HUES64 (cell line): ENCODE results near the gene RRAD.
"Not testable (repeated sequence)": the region's sequence is repeated elsewhere in the genome, so short reads cannot be mapped to it uniquely, and the experiment has no call there.

Experiments used
- H3K27ac ChIP-seq: 2 replicates; pipeline ENCODE4 v1.7.0; 2013; ENCODE audit warnings: low read depth, low read length, inconsistent platforms
- H3K27me3 ChIP-seq: 2 replicates; pipeline ENCODE4 v1.6.1; 2013; ENCODE audit warnings: mild to moderate bottlenecking, low read length; ENCODE audit not compliant: insufficient read depth
- H3K36me3 ChIP-seq: 2 replicates; pipeline ENCODE4 v1.6.1; 2013; ENCODE audit warnings: mild to moderate bottlenecking, low read length; ENCODE audit not compliant: insufficient read depth
- H3K4me1 ChIP-seq: 2 replicates; pipeline ENCODE4 v1.6.1; 2013; ENCODE audit warnings: mild to moderate bottlenecking, low read length, moderate library complexity; ENCODE audit not compliant: insufficient read depth
- H3K4me3 ChIP-seq: 2 replicates; pipeline ENCODE4 v1.5.1; 2013; ENCODE audit warnings: mild to moderate bottlenecking, low read length, moderate library complexity
- H3K9ac ChIP-seq: 2 replicates; pipeline ENCODE4 v1.6.1; 2013; ENCODE audit warnings: mild to moderate bottlenecking, low read depth, low read length
- H3K9me3 ChIP-seq: 2 replicates; pipeline ENCODE4 v1.6.1; 2013; ENCODE audit warnings: low read depth, low read length; ENCODE audit not compliant: insufficient read depth
- WGBS: fragments of 150-250, 120-280 bp; methylation state at CpG from one replicate; pipeline ENCODE4 v1.1.7; 2013; ENCODE audit warnings: missing lambda C conversion rate; 5-methylcytosine and 5-hydroxymethylcytosine counted together

The RRAD gene

DNA sequence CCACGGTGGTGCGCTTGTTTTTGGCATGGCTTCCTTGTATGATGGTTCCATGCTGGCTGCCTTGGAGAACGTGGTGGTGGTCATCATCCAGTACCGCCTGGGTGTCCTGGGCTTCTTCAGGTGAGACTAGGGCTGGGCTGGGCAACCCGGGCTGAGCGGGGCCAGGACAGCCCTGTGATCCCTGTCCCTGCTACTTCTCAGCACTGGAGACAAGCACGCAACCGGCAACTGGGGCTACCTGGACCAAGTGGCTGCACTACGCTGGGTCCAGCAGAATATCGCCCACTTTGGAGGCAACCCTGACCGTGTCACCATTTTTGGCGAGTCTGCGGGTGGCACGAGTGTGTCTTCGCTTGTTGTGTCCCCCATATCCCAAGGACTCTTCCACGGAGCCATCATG is 14.9 kb upstream of the RRAD start:
- 95% methylated on average over 16 of the region's 16 CpGs for WGBS
- H3K9me3 ChIP-seq = no peaks in the 10 kb centered on the region
- peaks cover 9% of the 10 kb centered on the region for H3K27me3 ChIP-seq
- peaks cover 38% of the 10 kb centered on the region for H3K36me3 ChIP-seq
- no peak overlapping the region for H3K9ac ChIP-seq
- no peaks in the 10 kb centered on the region for H3K4me1 ChIP-seq
- H3K4me3 ChIP-seq = no peak overlapping the region
- H3K27ac ChIP-seq = no peak overlapping the region

DNA sequence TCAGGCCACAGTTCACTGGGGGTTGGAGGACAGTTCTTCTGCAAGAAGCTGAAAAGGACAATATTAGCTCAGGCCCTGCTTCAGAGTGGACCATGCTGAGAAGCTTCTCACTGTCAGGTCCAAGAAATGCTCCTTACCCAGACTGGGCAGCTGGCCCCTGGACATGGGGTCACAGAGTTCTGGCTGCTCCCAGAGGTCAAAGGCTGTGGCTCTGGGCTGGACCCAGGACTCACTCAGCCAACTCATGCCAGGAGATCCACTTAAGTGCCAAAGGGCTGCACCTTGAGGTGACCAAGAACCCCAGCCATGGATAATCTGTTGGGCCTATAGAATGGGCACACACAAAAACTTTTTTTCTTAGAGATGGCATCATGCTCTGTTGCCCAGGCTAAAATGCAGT is 14.0 kb upstream of the RRAD start:
- Histone ChIP-seq H3K9me3 (no peaks in the 10 kb centered on the region), H3K4me1 (no peaks in the 10 kb centered on the region), H3K36me3 (peaks cover 38% of the 10 kb centered on the region), H3K27me3 (peaks cover 13% of the 10 kb centered on the region), H3K27ac (no peak overlapping the region), H3K9ac (no peak overlapping the region), H3K4me3 (no peak overlapping the region)

DNA sequence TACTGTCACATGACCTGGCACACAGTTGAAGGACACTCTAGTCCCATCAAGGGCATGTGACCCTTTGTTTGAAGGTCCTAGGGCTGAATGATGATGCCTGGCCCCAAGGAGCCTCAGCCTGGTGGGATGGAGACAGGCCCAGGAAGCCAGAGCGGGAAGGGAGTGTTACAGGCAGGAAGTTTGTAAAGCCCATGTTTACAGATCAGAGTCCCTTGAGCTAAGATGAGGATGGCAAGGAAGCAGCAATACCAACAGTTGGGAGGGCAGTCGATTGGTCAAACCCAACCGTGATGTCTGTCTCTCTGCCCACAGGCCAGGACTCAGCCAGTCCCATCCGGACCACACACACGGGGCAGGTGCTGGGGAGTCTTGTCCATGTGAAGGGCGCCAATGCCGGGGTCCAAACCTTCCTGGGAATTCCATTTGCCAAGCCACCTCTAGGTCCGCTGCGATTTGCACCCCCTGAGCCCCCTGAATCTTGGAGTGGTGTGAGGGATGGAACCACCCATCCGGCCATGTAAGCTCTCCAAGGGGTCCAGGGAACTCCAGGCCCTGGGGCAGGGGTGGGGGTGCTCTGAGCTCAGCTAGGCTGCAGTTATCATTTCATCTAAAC is 12.5 kb upstream of the RRAD start:
- Histone ChIP-seq H3K9me3 (no peaks in the 10 kb centered on the region), H3K36me3 (peaks cover 29% of the 10 kb centered on the region), H3K4me1 (peaks cover 4% of the 10 kb centered on the region; the same call in 1 of the 2 replicates), H3K27me3 (peaks cover 13% of the 10 kb centered on the region), H3K9ac (no peak overlapping the region), H3K4me3 (no peak overlapping the region), H3K27ac (no peak overlapping the region)
- 96% methylated on average over 10 of the region's 10 CpGs for WGBS

DNA sequence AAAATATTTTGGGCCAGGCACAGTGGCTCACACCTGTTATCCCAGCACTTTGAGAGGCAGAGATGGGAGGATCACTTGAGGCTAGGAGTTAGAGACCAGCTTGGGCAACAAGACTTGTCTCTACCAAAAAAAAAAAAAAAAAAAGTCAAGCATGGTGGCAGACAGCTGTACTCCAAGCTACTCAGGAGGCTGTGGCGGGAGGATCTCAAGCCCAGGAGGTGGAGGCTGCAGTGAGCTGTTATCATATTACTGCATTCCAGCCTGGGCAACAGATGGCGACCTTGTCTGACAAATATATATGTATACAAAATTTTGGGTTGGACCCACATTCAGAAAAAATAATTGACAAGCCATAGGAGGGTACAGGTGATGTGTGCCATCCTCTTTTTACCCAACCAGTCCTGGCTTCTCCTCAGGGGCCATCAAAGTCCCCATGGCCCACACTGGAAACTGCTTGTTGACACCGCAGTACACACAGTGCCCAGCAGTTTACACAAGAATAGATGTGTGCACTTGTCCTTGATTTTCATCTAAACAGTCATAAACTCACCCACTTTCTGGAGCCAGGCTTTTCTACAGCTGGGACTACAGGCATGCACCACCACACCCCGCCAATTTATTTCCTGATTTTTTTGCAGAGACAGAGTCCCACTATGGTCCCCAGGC is 11.7 kb upstream of the RRAD start:
- H3K27me3 ChIP-seq = peaks cover 13% of the 10 kb centered on the region
- no peak overlapping the region for H3K4me3 ChIP-seq
- 95% methylated on average over 3 of the region's 4 CpGs for WGBS
- H3K9ac ChIP-seq = no peak overlapping the region
- peaks cover 21% of the 10 kb centered on the region for H3K36me3 ChIP-seq
- peaks cover 4% of the 10 kb centered on the region; the same call in 1 of the 2 replicates for H3K4me1 ChIP-seq
- no peak overlapping the region for H3K27ac ChIP-seq
- H3K9me3 ChIP-seq = no peaks in the 10 kb centered on the region

DNA sequence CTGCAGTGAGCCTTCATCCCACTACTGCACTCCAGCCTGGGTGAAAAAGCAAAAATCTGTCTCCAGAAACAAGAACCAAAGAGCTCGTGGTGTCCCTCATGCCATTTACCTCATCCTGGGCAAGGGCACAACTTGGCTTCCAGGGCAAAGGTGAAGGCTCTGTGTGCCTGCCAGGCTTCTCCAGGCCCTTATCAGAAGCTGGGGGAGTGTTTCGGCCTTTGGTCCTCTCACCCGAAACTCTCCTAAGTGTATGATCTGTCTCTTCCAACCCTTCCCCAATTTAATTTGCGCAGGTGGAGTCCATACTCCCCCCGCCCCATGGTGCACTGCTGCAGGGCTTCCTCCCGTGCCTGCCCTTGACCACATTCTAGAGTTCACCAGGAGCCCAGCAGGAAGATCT is 11.1 kb upstream of the RRAD start:
- Histone ChIP-seq H3K27me3 (peaks cover 13% of the 10 kb centered on the region), H3K36me3 (peaks cover 15% of the 10 kb centered on the region), H3K4me1 (peaks cover 4% of the 10 kb centered on the region; the same call in 1 of the 2 replicates), H3K9ac (no peak overlapping the region), H3K27ac (no peak overlapping the region), H3K4me3 (no peak overlapping the region), H3K9me3 (no peaks in the 10 kb centered on the region)
- WGBS = 95% methylated on average over 6 of the region's 6 CpGs

DNA sequence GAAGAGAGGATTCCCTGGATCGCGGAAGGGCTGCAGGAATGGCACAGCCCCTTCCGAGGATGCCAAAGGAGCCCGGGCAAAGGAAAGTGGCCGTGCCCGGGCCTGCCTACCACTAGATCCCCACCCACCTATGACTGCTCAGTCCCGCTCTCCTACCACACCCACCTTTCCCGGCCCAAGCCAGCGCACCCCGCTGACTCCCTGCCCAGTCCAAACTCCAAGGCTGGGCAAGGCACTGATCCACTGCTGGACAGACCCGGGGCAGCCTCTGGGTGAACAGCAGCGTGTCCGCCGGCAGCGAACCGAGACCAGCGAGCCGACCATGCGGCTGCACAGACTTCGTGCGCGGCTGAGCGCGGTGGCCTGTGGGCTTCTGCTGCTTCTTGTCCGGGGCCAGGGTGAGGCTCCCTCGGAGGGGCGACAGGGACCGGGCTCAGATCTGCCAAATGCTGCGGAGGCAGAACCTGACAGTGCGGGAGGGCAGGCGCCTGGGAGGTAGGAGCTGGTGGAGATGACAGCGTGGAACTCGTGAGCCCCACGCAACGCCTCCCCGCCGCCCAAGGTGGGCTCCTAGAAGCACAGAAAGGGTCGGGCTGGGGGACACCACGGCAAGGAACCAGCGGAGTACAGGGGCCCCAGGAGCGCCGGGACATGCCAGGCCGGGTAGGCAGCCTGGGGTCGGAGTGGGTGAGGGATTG is 10.1 kb upstream of the RRAD start, which contains the start of gene CES2:
CES2 (plus strand) TSS at position 203 of the 698 bp plus-strand sequence; CDS start at position 323, 120 bp downstream.
- Histone ChIP-seq H3K9me3 (no peaks in the 10 kb centered on the region), H3K4me3 (peak within 1 kb of the TSS; percentile 86), H3K27me3 (peaks cover 13% of the 10 kb centered on the region), H3K9ac (peak within 1 kb of the TSS; percentile 75), H3K36me3 (peaks cover 6% of the 10 kb centered on the region; the same call in 1 of the 2 replicates), H3K4me1 (peaks cover 4% of the 10 kb centered on the region; the same call in 1 of the 2 replicates), H3K27ac (no peak within 1 kb of the TSS)
- 62% methylated on average over 44 of the region's 44 CpGs for WGBS

DNA sequence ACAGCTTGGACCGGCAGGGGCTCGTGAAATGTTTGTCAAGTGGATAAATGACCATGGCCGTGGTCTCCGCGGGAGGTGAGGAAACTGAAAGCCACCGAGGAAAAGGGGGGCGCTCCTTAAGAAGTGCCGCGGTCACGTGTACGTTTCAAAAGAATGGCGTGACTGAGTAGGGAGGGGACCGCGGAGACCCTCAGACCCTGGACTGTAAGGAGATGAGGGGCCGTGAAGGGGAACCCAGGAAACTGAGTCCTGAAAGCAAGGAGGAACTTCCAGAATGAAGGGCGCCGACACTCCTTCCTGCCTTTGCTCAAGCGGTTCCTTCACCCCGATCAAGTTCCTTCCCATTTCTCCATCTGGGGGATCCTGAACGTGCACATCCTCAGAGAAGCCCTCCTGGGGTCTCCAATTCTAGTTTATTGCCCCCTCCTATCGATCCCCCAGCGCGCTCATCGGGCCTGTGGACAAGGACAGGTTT is 9.5 kb upstream of the RRAD start:
- not testable (repeated sequence) for H3K36me3 ChIP-seq, H3K27ac ChIP-seq

DNA sequence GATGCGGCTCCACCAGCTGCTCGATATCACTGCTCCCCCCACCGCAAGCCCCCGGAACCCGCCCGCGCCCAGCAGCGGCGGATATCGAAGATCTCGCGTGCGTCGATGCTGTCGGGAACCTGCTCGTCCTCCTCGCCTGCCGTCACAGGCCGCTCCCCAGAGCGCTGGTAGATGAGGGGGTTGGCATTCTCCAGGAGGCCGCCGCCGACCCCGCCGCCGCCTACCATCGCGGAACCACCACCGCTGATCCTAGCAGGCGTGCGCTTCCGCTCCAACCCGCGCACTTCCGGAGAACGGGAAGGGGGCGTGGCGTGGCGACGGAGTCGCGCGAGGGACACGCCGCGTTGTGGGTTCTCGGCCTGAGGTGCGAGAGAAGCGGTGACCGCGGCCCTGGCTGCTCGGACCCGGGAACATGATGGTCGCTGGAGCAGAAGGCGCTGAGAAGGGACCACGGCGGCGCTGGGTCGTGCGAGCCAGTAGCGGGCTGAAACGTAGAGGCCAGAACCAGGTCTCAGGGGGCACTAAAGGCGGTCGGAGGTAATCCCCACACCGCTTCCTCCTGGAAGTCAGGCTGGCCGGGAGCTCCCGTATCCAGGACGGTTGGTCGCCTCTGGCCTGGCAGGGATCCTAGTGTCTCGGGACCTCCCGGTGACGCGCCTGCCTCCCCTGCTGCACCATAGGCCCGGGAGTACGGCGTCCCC is 9.0 kb upstream of the RRAD start, which contains the start of gene CIAO2B:
CIAO2B (minus strand) TSS at position 265 of the 701 bp plus-strand sequence; CDS start at position 227, 38 bp downstream.
- Histone ChIP-seq H3K36me3 (0 out of 2 replicates have a peak, but pooled peaks cover 2% of the 10 kb centered on the region), H3K27ac (no peak within 1 kb of the TSS)
- WGBS = under 1% methylated on average over 76 of the region's 76 CpGs

More for the DNA sequence above, 9.5 kb upstream of the RRAD start:
- H3K9ac ChIP-seq = peak overlapping the region; percentile 75
- not testable (repeated sequence) for H3K9me3 ChIP-seq, H3K4me1 ChIP-seq
- H3K27me3 ChIP-seq = peaks cover 13% of the 10 kb centered on the region
- 6% methylated on average over 21 of the region's 24 CpGs for WGBS
- peak overlapping the region; percentile 86 for H3K4me3 ChIP-seq

DNA sequence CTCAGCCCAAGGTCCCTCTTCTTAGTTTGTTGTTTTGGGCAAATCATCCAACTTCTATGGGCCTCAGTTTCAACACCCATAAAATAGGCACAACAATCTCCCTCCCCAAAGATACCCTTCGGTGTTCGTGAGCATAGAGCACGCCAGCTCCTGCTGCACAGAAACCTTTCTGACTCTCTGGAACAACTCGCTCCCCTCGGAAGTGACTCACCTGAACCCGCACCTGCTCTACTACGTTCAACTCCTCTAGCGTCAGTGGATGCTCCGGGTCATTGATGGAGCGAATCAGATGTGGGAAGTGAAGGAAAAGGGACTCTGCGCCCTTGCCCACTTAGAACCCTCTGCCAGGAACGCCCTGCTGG is 8.4 kb upstream of the RRAD start:
- H3K9me3 ChIP-seq = no peaks in the 10 kb centered on the region
- 6% methylated on average over 12 of the region's 12 CpGs for WGBS
- no peak overlapping the region for H3K27ac ChIP-seq
- peaks cover 13% of the 10 kb centered on the region for H3K27me3 ChIP-seq
- peak overlapping the region; percentile 86 for H3K4me3 ChIP-seq
- H3K4me1 ChIP-seq = peaks cover 4% of the 10 kb centered on the region; the same call in 1 of the 2 replicates
- no peaks in the 10 kb centered on the region for H3K36me3 ChIP-seq
- H3K9ac ChIP-seq = peak overlapping the region; percentile 75

More for the DNA sequence above, 9.0 kb upstream of the RRAD start, which contains the start of gene CIAO2B:
- H3K27me3 ChIP-seq = peaks cover 13% of the 10 kb centered on the region
- H3K4me1 ChIP-seq = peaks cover 4% of the 10 kb centered on the region; the same call in 1 of the 2 replicates
- peak within 1 kb of the TSS; percentile 86 for H3K4me3 ChIP-seq
- H3K9ac ChIP-seq = peak within 1 kb of the TSS; percentile 75
- no peaks in the 10 kb centered on the region for H3K9me3 ChIP-seq

DNA sequence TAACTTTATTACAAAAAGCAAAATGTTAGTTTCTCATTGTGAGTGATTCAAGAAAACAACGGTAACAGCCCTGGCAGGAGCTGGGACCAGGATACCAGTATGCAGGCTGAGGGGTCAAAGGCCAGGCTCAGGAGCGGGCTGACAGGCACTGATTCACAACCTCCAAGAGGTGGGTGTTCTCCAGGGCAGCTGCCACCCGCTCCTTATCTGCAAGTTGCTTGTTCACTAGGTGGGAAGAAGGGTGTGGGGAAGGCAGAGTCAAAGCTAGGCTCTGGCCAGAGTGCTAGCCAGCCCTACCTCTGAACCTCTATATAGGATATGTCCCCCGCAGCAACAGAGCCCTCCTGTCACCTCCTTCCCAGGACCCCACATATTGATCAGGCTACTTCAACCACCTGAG is 6.7 kb upstream of the RRAD start:
- Histone ChIP-seq H3K27me3 (peaks cover 21% of the 10 kb centered on the region), H3K27ac (no peak overlapping the region), H3K4me1 (peaks cover 8% of the 10 kb centered on the region; the same call in 1 of the 2 replicates), H3K9ac (no peak overlapping the region), H3K36me3 (no peaks in the 10 kb centered on the region), H3K4me3 (no peak overlapping the region), H3K9me3 (no peaks in the 10 kb centered on the region)
- WGBS = 93% methylated on average over 4 of the region's 4 CpGs
